Epithelial cell of proximal tubule (primary cell): Measurements from ENCODE around the gene SPARC. TPM values are rescaled to one million over a fixed set of nuclear protein-coding genes. Genes with fewer than 3 reads are reported as not detected.

ENCODE experiments used
- DNase-seq: peaks from one replicate; pipeline ENCODE4 v3.0.0-alpha.2; 2011; ENCODE audit warnings: low read depth
- H3K4me3 ChIP-seq: 2 replicates; pipeline ENCODE4 v1.5.1; 2011; ENCODE audit warnings: low read depth, mild to moderate bottlenecking, low read length
- total RNA-seq: library from RNA; depleted of rRNA; stranded (reverse); fragments of >200 nt; gene quantifications from 2 replicates; pipeline ENCODE4 v1.2.3, GENCODE V29; 2015
- TF ChIP-seq, protein P1 (sequence below): conservative IDR thresholded peaks from 2 replicates; pipeline ENCODE4 v1.5.1; 2012; ENCODE audit warnings: low read depth, mild to moderate bottlenecking, low read length

The SPARC gene
- total RNA-seq, 1 donor from 2014 or later, result 165 TPM

DNA sequence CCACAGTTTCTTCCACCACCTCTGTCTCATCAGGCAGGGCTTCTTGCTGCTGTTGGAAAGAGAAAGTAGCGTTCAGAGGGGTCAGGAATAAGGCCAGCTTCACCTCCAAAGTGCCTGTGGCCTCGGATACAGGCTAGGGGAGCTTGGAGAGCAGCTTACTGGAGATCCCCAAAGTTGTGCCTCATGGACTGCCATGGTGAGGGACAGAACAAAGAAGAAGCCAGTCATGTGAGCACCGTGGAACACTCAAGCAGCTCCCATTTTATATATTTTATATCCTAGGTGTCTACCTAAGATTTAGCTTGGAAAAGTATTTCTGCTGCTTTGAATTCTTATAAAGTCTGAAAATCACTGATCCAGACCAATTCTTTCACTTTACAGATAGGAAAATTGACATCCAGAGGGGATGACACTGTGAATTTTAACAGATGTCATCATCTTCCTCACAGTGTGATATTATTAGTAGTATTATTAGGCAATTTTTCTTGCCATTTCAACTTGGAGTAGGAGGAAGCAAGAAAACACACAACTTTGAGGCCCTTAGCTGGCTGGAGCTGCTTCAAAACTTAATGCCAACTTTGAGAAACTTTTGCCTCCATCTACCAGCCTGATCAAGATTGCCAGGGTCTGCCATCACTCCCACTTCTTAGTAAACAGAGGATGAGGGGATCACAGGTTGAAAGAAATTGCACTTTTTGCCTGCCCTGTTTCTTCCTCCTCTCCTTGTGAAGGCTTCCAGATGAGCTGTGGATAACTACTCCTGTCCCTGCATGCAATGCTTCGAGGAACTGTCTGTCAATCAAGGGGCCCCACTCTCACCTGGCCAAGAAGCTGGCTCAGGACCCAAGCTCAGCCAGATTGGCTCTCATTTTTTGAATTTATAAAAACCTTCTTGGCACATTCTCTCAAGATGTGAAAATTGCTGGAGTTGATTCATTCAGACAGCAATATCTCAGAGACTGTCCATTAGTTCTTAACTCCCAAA is 11.8 kb downstream of the SPARC start:
- no peak for DNase-seq
- H3K4me3 ChIP-seq, result no peak overlapping the region
- TF ChIP-seq, protein P1, sequence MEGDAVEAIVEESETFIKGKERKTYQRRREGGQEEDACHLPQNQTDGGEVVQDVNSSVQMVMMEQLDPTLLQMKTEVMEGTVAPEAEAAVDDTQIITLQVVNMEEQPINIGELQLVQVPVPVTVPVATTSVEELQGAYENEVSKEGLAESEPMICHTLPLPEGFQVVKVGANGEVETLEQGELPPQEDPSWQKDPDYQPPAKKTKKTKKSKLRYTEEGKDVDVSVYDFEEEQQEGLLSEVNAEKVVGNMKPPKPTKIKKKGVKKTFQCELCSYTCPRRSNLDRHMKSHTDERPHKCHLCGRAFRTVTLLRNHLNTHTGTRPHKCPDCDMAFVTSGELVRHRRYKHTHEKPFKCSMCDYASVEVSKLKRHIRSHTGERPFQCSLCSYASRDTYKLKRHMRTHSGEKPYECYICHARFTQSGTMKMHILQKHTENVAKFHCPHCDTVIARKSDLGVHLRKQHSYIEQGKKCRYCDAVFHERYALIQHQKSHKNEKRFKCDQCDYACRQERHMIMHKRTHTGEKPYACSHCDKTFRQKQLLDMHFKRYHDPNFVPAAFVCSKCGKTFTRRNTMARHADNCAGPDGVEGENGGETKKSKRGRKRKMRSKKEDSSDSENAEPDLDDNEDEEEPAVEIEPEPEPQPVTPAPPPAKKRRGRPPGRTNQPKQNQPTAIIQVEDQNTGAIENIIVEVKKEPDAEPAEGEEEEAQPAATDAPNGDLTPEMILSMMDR, result no peak

DNA sequence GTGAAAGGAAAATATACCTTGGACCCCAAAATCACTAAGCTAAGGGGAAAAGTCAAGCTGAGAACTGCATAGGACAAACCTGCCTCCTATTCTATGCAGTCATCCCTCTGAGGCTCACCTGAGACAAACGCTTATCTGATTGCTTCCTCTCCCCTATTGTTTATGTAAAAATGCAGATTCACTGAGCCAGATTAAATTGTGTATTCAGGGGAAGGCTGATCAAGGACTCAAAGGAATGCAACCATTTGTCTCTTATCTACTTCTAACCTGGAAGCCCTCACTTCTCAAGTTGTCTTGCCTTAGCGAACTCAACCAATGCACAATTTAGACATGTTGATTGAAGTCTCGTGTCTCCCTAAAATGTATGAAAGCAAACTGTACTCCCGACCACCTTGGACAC is 13.3 kb downstream of the SPARC start:
- TF ChIP-seq, protein P1, result no peak
- DNase-seq, result no peak
- H3K4me3 ChIP-seq, result no peak overlapping the region

DNA sequence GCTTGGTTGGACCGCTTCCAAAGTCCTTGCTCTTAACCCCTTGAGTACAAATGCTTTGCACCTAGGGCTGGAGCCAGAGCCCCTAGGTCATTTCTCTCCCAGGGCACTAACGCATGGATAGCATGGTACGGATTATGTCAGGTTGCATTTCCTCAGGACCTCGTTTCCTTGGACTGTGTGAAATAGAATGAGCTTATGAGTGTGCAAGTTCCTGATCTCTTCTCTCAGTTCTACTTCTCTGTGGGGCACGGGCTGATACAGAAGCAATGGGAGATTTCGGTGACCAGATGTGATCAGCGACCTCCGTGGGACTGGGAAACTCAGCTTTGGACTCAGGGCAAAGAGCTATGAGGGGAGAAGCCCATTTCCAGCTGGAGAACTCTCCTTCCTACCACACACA is 14.2 kb downstream of the SPARC start:
- TF ChIP-seq, protein P1, result no peak
- DNase-seq, result no peak
- no peak overlapping the region for H3K4me3 ChIP-seq

DNA sequence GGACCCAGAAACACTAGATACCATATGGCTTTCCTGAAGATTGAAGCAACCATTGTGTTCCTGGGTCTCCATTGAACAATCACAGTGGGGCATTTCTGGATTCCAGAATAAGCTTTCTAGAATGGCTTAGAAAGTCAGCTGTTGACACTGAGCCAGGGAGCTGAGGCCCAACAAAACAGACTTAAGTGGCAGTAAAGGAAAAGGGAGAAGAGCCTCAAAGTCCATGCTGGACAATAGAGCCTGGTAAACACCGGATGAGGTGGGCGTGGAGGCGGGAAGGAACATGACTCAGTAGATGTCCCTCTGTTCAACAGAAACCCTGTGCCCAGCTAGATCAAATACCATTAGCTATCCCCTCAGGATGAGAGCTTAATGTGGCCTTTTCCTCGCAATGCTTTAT is 14.8 kb downstream of the SPARC start:
- TF ChIP-seq, protein P1, result no peak
- no peak overlapping the region for H3K4me3 ChIP-seq
- no peak for DNase-seq

DNA sequence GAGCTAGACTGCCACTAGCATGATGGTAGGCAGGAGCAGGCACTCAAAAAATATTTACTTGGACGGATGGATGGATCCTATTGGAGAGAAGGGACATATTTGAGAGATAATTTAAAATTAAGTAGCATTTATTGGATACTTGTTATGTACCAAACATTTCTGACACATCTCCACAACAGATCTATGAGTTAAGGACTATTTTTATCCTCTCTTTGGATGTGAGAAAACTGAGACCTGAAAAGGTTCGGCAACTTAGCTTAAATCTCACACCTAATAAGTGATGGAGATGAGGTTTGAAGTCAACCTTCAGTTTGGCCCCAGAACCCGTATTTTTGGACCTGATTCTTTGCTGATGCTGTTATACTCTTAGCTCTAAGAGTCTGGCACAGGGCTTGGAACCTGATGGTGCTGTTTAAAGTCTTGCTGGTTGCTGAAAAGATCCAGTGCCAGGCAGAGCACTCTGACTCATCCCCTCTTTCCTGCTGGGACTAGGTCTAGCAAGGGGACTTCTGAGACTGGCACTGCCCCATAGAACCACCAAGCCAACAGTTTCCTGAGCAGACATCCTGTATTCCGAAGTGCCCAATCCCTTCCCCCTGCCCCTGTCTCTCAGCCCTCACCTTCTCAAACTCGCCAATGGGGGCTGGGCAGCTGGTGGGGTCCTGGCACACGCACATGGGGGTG is 15.6 kb downstream of the SPARC start:
- TF ChIP-seq, protein P1, result no peak
- no peak overlapping the region for H3K4me3 ChIP-seq
- no peak for DNase-seq

DNA sequence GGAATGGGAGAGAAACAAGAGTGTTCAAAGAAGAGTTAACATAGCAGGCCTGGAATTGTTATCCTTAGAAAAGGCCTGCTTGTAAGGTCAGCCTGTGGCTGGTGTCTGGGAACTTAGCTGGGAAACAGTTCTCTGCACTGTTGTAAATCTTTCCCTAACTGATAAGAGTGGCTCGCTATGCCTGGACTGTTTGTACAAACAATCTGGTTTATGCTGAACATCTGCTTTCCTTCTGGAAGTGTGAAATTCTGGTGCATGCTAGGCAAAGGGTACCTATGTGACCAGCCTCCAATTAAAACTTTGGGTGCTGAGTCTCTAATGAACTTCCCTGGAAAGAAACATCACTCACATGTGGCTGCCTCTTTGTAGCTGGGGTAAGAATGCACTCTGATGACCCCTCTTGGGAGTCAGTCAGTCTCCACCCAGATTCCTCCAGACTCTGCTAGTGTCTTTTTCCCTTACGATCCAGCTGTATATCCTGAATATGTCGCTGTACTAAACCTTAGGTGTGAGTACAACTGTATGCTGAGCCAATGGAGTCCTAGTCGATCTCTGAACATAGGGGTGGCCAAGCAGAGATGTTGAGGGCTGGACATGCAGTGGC is 16.5 kb downstream of the SPARC start:
- H3K4me3 ChIP-seq, result no peak overlapping the region
- TF ChIP-seq, protein P1, result no peak
- no peak for DNase-seq
